HG03108 (cell line): ENCODE data around the gene PAGE2.
"Not testable (repeated sequence)": the region's sequence is repeated elsewhere in the genome, so short reads cannot be mapped to it uniquely, and the experiment has no call there.

Experiments used
- ATAC-seq: cut with Tn5 transposase; IDR thresholded peaks from one replicate; pipeline ENCODE4 v1.9.1; 2021; ENCODE audit warnings: moderate library complexity; ENCODE audit not compliant: unreplicated experiment

Gene PAGE2

GRCh38 chrX:55120761-55121358 lies 32.0 kb downstream of the PAGE2 start:
- ATAC-seq, result no peak

GRCh38 chrX:55123900-55124299 lies 35.1 kb downstream of the PAGE2 start:
- ATAC-seq, result no peak

GRCh38 chrX:55127692-55128091 lies 38.9 kb downstream of the PAGE2 start:
- ATAC-seq, result no peak

GRCh38 chrX:55129361-55129760 lies 40.5 kb downstream of the PAGE2 start:
- ATAC-seq, result no peak

GRCh38 chrX:55130481-55130880 lies 41.7 kb downstream of the PAGE2 start:
- ATAC-seq, result no peak

GRCh38 chrX:55132416-55132815 lies 43.6 kb downstream of the PAGE2 start:
- no peak for ATAC-seq

GRCh38 chrX:55135171-55135570 lies 46.4 kb downstream of the PAGE2 start:
- no peak for ATAC-seq

GRCh38 chrX:55140800-55141199 lies 52.0 kb downstream of the PAGE2 start:
- ATAC-seq, result not testable (repeated sequence)
